HG02759 (cell line): ENCODE data around the gene MATN1.

Source experiments
- ATAC-seq: cut with Tn5 transposase; IDR thresholded peaks from one replicate; pipeline ENCODE4 v1.9.1; 2021; ENCODE audit warnings: mild to moderate bottlenecking, moderate library complexity; ENCODE audit not compliant: unreplicated experiment

The MATN1 gene

DNA sequence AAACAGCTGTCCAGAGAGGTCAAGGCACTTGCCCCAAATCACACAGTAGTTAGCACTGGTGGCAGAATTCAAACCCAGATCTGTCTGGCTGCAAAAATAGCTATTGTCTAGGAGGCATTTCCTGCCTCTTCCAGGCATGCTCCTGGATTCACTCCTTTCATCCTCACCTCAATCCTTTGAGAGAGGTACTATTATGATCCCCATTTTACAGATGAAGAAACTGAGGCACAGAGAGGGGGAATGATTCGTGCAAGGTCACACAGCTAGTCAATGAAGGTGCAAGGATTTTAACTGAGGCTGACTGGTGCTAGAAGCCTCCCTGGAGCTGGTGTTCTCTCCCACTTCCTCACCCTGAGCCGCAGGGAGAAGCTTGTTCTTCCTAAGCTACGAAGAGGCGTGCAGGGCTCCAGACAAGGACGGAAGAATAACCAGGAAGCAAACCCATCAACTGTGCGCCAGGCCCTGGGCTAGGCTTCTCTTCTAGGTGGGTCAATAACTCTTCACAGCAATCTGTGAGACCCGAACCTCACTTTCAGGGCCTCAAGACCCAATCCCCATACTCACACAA lies 34.8 kb upstream of the MATN1 start:
- ATAC-seq, result no peak

DNA sequence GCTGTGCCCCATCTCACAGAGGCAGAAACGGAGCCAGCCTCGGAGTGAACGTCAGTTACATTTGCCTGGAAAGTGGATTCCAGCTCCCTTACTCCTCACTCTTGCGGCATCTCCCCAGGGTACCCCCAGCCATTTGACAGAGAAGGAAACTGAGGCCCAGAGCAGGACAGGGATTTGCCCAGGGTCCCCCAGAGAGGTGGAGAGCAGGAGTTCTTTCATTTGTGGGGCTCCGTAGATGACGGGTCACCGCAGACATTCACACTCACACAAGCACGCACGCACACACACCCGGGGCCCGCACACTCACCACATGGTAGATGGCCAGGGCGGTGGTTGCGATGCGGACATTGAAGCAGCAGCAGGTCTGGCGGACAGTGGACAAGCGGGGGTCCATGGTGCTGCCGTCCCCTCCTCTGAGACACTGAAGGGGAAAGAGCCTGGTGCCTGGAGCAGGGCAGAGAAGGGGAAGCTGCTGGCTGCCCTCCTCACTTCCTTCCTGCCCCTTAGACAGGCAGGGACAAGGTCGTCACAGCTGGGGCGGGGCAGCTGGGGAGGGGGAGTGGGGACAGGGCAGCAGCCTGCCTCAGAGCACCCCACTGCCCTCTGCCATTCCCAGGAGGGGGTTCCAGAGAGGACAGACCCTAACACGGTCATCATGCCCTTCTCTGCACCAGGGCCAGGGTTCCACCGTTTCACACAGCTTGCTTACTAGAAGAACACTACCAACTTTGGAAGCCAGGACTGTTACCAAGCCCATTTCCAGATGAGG lies 34.2 kb upstream of the MATN1 start, which contains the start of gene LAPTM5:
LAPTM5 (minus strand) TSS at position 423 of the 769 bp plus-strand sequence; CDS start at position 394, 29 bp downstream.
- ATAC-seq, result no peak

DNA sequence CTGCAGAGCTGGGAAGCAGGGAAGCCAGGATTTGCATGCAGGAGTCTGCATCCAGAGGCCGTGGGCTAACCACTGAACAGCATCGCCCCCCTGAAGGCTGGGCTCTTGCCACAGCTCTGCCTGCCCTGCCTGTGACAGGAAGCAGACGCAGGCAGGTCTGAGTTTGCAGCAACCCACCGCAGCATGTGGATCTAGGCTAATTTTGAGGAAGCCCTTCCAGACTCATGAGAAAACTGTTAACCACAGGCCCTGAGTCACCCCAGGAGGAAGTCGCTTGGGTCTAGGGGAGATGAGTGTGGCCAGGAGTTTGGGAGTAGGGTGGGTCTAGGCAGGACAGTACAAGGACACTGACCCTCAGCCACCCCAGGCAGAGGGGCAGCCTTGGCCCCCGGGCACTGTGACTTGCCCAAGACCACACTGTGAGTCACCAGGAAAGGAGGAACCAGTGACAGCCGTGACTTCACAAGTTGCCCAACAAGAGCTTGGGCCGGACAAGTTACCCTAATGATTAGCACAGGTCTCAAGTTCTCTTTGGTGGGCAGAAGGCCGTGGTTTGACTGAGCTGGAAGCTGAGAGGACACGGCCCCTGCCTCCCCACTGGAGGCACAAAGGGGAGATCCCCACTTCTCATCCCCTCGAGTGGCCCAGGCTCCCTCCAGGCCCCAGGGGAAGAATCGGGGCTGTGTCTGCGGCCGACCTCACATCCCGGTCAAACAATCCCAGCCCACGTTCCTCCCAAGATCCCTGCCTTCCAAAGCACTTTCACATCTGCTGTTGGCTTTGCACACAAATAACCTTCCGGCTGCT lies 33.4 kb upstream of the MATN1 start:
- no peak for ATAC-seq

DNA sequence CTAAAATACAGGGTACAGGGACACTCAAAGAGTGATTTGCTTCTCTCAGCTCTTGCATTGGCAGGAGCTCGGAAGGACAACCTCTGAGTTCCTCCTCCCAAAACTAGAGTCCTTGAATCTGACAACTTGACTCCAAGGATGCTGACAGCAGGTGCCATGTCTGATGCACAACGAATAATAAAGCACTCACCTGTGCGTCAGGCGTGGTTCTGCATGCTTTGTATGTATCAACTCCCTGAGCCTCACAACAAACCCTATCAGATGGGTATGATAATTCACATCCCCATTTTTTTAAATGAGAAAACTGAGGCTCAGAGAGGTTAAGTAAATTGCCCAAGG lies 32.8 kb upstream of the MATN1 start:
- ATAC-seq, result no peak

DNA sequence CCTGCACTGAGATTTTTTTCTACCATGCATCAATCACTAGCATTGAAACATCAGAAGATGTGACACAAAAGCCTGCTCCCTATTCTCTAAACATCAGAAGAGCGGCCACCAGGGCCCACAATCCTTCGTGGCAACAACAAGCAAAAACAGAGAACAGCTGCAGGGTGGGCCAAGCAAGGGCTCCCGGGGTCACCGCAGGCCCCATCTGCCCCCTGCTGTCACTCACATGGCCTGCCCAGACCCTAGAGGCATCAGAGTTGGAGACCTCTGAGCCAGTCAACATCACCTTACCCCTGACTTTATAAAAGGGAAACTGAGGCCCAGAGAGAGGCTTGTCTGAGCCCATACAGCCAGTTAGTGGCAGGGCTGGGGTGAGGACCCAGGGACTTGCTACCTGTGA lies 32.4 kb upstream of the MATN1 start:
- ATAC-seq, result no peak

DNA sequence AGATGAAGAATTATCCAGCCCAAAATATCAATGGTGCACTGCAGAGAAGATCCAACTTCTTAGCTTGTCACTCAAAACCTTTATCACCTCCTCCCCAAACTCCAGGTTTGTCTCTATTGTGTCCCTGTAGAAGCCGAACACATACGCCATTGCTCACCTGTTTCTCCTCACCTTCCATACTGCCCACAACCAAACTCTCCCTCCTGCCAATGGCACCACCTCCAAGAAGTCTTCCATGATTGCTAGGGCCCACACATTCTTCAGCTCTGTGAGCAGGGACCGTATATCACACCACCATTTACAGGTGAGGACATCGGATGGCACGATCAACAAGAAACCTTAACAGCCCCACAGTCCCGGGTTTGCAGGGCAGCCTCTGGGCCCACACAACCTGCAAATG lies 31.9 kb upstream of the MATN1 start:
- ATAC-seq, result no peak

DNA sequence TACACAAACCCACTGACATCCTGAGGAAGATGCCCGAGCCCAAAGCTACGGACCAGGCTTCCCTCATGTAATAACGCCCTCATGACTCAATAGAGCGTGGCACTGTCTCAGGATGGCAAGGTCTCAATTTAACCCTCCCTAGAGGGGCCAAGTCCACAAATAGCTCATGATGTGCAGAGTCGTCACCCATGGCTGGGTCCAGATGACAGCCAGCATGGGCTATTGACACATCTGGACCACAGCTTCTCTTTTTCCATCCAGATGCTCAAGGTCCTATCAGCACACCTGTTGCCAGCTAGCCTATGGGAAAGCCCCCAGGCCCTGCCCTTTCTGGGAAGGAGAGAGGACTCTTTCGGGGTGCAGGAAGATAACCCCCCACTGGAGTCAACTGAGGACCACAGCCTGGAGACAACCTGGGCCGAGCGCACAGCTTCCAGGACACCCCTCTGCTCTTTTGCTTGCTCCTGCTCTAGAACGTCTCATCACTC lies 31.3 kb upstream of the MATN1 start:
- ATAC-seq, result peak; percentile 54

DNA sequence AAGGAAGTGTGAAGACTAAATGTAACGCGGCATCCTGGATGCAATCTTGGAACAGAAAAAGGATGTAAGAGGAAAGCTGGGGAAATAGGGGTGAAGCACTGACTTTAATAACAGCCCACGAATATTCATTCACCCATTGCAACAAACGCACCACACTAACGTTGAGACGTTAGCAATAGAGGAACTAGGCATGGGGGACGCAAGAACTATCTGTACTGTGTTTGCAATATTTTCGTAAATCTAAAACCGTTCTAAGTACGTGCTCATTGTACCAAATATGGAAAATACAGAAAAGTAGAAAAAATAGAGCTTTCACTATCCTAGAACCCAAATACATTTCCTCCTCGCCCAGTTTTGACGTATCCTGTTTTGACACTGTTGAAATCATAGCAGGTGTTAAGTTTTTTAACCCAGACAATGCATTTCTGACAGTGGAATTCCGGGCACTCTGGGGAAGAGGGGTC lies 30.3 kb upstream of the MATN1 start:
- ATAC-seq, result no peak

DNA sequence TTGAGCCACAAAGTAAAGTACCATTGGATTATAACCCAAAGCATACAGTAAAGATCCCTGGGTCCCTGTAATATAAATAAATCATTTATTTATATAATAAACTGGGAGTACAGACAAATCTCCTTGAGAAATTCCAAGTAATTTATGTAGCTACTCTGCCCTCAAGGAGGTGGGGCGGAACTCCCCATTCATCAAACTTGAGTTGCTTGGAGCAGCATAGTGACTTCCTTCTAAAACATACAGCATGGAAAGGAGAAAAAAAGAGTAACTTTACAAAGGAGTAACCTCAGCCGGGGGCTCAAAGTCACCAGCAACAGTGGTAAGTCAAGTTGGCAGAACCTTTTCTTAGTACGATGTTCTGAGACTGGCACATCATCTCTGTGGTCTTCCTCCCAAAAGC lies 29.7 kb upstream of the MATN1 start:
- ATAC-seq, result no peak

DNA sequence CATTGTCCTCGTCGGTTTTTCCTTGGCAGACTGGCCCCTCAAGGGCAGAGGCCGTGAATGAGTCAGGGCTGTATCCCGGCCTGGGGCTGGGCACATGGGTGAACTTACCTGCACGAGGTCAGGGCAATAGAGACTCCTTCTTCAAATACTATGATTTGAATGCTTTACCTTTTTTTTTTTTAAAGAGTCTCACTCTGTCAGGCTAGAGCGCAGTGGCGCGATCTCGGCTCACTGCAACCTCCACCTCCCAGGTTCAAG lies 29.2 kb upstream of the MATN1 start:
- no peak for ATAC-seq

DNA sequence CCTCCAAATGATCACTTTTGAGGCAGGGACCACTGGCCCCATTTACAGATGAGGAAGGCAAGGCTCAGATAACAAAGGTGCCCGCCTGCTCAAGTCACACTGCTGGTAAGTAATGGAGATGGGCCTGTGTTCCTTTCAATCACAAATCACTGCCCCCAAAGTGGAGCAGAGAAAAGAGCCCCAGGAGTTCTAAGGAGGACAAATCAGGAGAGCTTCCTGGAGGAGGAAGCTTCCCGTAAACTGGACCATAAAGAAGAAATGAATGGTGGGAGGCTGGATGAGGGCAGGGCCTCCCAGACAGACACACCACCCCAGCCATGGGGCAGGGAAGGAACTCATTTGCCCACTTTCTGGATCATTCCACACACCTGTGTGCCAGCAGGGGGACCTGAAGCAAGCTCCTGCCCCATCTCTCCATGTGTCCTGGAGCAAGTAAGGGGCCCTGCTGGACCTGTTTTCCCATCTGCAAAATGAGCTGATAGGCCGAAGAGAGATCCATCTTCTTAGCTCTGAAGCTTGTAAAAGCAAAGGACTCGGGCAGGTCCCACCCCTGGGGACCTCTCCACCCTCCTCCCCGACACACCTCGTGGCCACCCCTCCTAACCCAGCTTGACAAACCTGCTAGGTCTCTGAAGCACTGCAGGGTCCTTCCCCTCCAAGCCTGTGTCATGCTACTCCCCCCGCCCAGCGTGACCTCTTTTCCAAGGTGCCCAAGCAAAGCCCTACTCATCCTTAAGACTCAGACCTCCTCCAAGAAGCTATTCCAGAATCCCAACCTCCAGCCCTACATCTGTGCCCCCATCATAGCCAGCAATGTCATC lies 28.7 kb upstream of the MATN1 start:
- ATAC-seq, result no peak

DNA sequence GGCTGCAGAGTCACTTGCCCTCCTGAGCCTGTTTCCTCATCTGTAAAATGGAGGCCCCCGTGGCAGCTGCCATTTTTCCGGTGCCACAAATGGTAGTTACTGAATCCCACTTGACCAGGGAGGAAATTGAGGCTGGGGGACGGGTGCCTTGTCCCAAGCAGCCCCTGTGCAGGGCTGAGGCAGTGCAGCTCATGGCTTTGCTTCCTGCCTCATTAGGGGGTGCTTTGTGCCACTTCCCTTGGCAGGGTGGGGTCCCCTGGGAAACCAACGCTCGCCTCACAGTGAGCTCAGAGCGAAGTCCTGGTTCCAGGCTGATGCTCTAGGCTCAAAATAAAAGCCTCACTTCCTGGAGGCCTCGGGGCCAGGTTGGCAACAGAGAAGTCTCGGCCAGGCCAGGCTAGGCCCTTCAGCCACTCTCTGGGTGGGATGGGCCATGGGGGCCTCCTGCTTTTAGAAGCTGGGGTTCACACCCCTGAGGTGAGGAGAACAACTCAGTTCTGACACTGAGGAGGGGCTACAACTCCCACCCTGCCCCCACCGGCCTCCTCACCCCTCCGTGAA lies 27.4 kb upstream of the MATN1 start:
- ATAC-seq, result no peak

DNA sequence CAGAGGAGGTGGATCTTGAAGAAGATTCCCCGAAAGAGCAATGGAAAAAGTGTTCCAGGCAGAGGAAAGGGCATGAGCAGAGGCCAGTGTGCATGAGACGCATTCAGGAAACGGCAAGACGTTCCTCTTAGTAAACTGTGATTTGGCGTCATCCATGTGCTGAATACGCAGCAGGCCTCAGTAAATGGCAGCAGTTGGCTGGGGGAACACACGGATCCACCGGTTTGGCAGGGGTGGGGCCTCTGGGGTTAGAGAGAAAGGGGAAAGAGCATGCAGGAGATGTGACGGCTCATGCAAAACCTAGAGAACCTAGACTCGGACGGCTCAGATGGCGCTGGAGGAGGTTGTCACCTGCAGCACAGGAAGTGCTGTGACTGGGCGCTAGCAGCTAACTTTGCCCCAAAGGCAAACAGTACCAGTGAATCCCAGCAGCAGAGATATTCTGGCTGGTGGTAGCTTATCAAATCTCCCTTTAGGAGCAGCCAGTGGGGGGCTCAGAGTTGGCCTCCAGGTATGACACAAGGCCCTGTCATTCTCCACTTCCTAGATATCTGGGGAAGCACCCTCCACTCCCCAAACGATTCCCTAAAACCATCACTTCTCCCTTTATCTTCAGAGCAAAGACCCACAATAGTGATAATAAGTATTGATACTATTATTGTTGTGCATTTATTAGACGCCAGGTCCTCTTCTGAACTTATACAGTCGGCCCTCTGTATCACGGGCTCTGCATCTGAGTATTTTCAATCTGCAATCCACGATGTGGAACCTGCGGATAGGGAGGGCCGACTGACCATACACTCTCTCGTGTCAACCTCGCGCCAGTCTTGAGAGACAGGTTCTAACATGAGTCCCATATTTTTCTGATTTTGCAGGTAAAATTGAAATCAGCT lies 26.6 kb upstream of the MATN1 start:
- no peak for ATAC-seq

DNA sequence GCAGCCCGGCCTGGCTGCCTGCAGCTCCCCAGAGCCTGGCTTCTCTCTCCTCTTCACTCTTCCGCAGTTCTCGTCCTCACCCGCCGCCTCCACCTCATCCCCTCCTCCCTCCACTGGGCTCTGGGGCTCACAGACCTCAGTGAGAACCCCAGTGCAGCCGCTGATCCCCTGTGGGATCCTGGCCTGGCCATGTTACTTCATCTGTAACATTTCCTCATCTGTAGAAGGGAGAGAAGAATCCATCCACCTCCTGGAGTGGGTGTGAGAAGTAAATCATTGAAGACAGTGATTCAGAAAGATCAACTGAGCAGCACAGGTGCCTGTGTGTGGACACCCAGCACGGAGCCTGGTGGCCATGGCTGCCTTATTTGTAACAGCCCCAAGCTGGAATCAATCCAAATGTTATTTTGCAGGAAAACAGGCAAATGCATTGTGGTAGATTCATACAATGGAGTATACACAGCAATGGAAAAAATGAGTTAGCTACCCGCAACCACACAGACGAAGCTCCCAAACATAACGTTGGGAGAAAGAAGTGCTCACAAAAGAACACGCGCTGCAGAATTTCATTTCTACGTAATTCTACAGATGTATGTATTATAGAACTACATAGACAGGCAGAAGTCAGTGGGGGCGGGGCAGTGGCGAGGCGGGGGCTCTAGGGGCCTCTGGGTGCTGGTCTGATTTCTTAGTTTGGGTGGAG lies 25.5 kb upstream of the MATN1 start:
- ATAC-seq, result no peak

DNA sequence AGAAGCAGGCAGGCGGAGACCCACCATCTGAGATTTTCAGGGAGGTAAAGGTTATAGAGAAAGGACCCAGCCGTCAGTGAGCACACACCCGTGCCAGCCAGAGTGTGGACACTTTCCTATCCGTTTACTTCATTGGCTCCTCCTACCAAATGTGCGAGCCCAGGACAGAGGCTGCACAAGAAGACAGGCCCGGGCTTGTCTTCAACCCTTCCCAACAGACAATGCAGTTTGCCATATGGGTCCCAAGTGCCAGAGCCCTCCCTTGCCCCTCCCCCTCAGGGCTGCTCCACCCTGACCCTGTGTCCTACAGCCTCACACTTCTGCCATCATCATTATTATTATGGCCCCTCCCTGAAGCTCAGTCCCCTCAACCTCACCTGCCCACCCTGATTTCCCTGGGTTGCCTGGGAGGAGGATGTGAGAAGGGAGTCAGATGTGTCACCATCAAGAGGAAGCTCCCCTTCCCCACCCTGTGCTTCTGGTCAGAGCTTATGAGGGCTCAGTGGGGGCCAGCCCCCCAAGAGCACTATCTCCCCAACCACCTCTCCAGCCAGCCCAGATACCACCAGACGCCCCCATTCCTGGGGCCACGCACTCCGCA lies 24.8 kb upstream of the MATN1 start:
- ATAC-seq, result no peak

DNA sequence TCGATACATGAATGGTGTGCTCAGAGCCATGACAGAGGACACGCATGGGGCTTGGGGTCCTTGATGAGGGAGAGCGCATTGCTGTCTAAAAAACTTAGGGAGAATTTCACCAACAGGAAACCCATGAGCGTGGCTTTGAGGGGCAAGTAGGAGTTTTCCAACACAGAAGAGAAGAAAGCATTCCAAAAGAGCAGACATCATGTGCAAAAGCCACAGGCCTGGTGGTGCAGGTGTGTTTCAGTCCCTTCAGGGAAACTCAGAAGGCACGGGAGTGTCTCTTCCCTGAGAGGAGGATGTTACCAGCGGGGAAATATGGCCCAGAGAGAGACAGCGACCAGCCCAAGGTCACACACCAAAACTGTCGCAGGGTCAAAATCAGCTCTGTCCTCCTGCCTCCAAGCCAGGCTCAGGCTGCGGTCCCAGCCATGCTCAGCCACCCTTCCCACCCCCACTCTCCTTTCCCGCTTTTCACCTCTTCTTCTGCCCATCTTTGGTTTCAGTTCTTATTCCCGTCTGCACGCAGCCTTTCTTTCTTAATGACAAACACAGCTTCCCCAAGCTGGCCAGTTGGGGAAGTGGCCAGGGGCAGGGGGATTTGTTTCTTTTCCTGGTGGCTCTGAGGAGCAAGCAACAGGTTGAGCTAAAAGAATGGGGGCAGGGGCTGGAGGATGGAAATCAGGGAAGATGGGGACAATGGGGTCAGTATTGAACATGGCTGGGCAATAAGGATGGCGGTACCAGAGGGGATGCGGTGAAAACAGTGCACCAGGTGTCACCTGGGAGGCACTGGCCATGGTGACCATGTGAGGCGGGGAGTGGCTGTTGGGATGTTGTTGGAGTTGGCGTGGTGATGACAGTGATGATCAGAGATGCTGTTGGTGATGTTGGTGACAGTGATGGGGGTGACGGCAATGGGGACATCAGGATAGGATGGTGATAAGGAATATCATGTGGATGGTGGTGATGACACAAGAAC lies 23.9 kb upstream of the MATN1 start:
- ATAC-seq, result no peak

DNA sequence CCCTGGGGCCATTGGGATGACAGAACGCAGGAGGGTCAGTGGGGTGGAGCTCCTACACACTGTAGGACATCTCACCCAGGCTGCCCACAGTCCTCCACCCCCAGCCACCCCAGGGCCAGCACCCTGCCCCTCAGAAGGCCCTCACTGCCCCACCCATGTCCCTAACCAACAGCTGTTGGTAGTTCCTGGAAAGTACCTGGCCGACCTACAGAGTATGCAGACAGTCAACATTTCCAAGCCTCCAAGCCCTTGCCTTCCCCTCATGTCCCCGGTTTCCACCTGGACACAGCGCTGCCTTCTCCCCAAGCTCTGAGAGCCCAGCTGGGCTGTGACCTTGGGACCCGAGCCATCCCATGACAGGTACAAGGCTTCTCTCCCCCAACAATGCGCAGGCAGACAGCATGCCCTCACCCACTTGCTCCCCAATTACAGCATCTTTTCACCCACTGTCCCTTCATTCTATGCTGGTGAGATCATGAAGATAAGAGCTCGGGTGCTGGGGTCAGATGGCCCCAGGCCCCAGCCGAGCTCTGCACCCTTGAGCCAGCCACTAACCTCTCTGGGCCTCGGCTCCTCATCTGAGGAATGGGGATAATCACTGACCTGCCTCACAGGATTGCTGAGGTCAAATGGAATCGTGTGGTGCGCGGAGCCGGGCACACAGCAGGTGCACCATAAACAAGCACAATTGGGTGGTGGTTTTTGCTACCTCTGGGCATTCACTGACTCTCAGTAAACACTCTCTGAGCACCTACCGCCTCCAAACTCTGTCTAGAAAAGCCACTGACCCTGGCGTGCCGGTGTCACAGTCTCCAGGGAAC lies 23.0 kb upstream of the MATN1 start:
- ATAC-seq, result no peak
